Measurements from ENCODE around the gene LMBRD2. TPM values are rescaled to one million over a fixed set of nuclear protein-coding genes. Genes with fewer than 3 reads are reported as not detected.

Gene LMBRD2
- total RNA-seq, 1 experiment from 2014 or later = 5.6 TPM

GRCh38 chr5:36070687-36071571, 80.8 kb downstream of the LMBRD2 start (continued):
- TF ChIP-seq ATF2 (CRISPR knock-in tag; IDR thresholded peaks at IDR 0.05; ENCODE audit: borderline replicate concordance, low read depth) (no peak), ZNF423 (CRISPR knock-in tag; IDR thresholded peaks at IDR 0.05) (no peak)

GRCh38 chr5:36068751-36069281, 82.9 kb downstream of the LMBRD2 start:
- Mint-ChIP-seq H3K4me3 (no peak overlapping the region), H3K27me3 (ENCODE audit: low read depth) (peaks cover 23% of the 10 kb centered on the region), H3K4me1 (peaks cover 21% of the 10 kb centered on the region), H3K9me3 (no peaks in the 10 kb centered on the region), H3K27ac (no peak overlapping the region), H3K36me3 (peaks cover 6% of the 10 kb centered on the region; the same call in 1 of the 2 replicates)
- CTCF ChIA-PET = interaction anchor here (4.9 kb wide), 1 partner anchor 11 kb away, joined by 70 read pairs; no protein-coding TSS in a partner anchor
- DNase-seq (ENCODE audit: low spot score) = no peak
- POLR2A ChIA-PET = no interaction called here
- no peak for ATAC-seq
- TF ChIP-seq MAX (CRISPR knock-in tag; IDR thresholded peaks at IDR 0.05) (no peak), HMGXB4 (CRISPR knock-in tag; IDR thresholded peaks at IDR 0.05) (no peak), ERG (CRISPR knock-in tag; IDR thresholded peaks at IDR 0.05) (no peak), ZNF423 (CRISPR knock-in tag; IDR thresholded peaks at IDR 0.05) (no peak), ZNF138 (CRISPR knock-in tag; conservative IDR thresholded peaks at IDR 0.05) (no peak), IRF2 (CRISPR knock-in tag; IDR thresholded peaks at IDR 0.05; ENCODE audit: borderline replicate concordance, low read depth) (no peak), TEAD1 (CRISPR knock-in tag; IDR thresholded peaks at IDR 0.05) (no peak)

GRCh38 chr5:36066540-36067210, 85.0 kb downstream of the LMBRD2 start, which contains the start of gene UGT3A2:
Gene UGT3A2, minus strand, starts transcription at chr5:36066882. Its CDS starts 93 bp downstream, at chr5:36066789.
- ATAC-seq = peak; percentile 99
- Mint-ChIP-seq H3K27me3 (ENCODE audit: low read depth) (peaks cover 23% of the 10 kb centered on the region), H3K36me3 (peaks cover 22% of the 10 kb centered on the region), H3K4me3 (peak within 1 kb of the TSS; percentile 89), H3K9me3 (no peaks in the 10 kb centered on the region), H3K27ac (peak within 1 kb of the TSS; percentile 68), H3K4me1 (peaks cover 15% of the 10 kb centered on the region)
- CTCF ChIA-PET = interaction anchor here (0.5 to 4.9 kb wide), 8 partner anchors 13 to 194 kb away, joined by 3 to 70 read pairs (median 4); partner anchors contain the start of genes NADK2 and UGT3A1
- POLR2A ChIA-PET = interaction anchor here (0.8 to 1.0 kb wide), 2 partner anchors 13 to 175 kb away, joined by 3 to 4 read pairs; partner anchors contain the start of gene NADK2
- peak; percentile 77 for DNase-seq (ENCODE audit: low spot score)
- TF ChIP-seq MAX (CRISPR knock-in tag; IDR thresholded peaks at IDR 0.05) (peak; percentile 75), USF2 (CRISPR knock-in tag; IDR thresholded peaks at IDR 0.05) (0 out of 2 replicates have a peak, but pooled peaks have one; percentile 9), FOXP1 (CRISPR knock-in tag; IDR thresholded peaks at IDR 0.05; ENCODE audit: borderline replicate concordance) (peak; percentile 61; the same call in 1 of the 2 replicates), USF1 (CRISPR knock-in tag; IDR thresholded peaks at IDR 0.05) (0 out of 2 replicates have a peak, but pooled peaks have one; percentile 41), SMAD3 (CRISPR knock-in tag; IDR thresholded peaks at IDR 0.05; ENCODE audit: borderline replicate concordance) (no peak), ZNF232 (CRISPR knock-in tag; IDR thresholded peaks at IDR 0.05) (0 out of 2 replicates have a peak, but pooled peaks have one; percentile 10), OVOL2 (CRISPR knock-in tag; IDR thresholded peaks at IDR 0.05; ENCODE audit: borderline replicate concordance) (no peak), TEAD4 (CRISPR knock-in tag; IDR thresholded peaks at IDR 0.05) (no peak), ESRRA (CRISPR knock-in tag; IDR thresholded peaks at IDR 0.05; ENCODE audit: borderline replicate concordance) (0 out of 2 replicates have a peak, but pooled peaks have one; percentile 55), ETV6 (CRISPR knock-in tag; IDR thresholded peaks at IDR 0.05) (peak; percentile 59), ZNF263 (CRISPR knock-in tag; IDR thresholded peaks at IDR 0.05; ENCODE audit: low read depth) (no peak), ATF1 (CRISPR knock-in tag; IDR thresholded peaks at IDR 0.05) (no peak), SP1 (CRISPR knock-in tag; conservative IDR thresholded peaks at IDR 0.05) (peak; percentile 59)

Data from WTC11 (cell line).